Activated CD4-positive, alpha-beta T cell treated with anti-CD3 and anti-CD28 coated beads for 24 hours (primary cell): Measurements from ENCODE around the gene MED19.
A peak's percentile ranks its signal among the peaks of the same experiment; 100 is the strongest.
"Not testable (repeated sequence)": the region's sequence is repeated elsewhere in the genome, so short reads cannot be mapped to it uniquely, and the experiment has no call there.

Source experiments
- DNase-seq, 2 donors: peaks; one replicate each; pipeline ENCODE4 v3.0.0-alpha.2; 2020; ENCODE audit warnings: low read depth in 2 of 2

The MED19 gene, protein sequence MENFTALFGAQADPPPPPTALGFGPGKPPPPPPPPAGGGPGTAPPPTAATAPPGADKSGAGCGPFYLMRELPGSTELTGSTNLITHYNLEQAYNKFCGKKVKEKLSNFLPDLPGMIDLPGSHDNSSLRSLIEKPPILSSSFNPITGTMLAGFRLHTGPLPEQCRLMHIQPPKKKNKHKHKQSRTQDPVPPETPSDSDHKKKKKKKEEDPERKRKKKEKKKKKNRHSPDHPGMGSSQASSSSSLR

DNA sequence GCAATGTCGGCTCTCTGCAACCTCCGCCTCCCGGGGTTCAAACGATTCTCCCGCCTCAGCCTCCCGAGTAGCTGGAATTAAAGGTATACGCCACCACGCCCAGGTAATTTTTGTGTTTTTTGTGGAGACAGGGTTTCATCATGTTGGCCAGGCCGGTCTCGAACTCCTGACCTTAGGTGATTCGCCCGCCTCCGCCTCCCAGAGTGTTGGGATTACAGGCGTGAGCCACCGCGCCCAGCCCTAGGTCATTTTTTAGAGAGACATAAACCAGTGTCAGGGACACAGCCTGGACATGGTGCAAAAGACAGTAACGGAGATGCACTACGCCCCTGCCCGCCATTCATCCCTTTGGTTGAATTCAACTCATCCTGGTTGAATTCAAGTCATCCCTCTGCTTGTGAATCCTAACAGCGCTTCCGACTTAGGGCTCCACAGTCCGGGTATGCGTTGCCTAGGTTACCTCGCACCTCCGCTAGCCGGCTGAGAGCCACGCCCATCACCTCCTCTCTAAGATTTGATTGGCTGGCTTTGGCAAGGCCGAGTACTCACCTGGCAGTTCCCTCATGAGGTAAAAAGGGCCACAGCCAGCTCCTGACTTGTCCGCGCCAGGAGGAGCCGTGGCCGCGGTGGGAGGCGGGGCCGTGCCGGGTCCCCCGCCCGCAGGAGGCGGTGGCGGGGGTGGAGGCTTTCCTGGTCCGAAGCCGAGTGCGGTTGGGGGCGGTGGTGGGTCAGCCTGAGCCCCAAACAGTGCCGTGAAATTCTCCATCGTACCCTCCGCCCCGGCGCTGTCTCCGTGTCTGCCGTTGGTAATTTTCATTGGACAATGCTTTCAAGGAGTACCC, at the start of gene MED19:
MED19 (minus strand) TSS at position 802 of the 842 bp plus-strand sequence; CDS start at position 766, 36 bp downstream.
- DNase-seq, result peak; percentile 46 to 56

DNA sequence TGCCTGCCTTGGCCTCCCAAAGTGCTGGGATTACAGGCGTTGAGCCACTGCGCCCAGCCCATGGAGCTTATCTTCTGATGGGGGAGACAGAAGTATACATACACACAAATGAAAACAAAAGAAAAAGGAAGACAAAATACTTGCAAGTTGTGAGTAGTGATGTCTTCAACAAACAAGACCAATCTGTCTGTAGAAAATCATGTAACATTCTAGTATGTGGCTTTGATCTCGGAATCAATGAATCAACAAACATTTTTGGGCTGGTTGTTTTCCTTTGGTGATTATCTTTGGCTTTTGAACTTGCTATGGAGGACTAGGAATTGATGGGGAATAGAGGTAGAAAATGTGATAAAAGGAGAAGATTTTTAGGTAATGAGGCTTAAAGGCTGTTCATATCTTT, 46.2 kb upstream of the MED19 start:
- no peak for DNase-seq

DNA sequence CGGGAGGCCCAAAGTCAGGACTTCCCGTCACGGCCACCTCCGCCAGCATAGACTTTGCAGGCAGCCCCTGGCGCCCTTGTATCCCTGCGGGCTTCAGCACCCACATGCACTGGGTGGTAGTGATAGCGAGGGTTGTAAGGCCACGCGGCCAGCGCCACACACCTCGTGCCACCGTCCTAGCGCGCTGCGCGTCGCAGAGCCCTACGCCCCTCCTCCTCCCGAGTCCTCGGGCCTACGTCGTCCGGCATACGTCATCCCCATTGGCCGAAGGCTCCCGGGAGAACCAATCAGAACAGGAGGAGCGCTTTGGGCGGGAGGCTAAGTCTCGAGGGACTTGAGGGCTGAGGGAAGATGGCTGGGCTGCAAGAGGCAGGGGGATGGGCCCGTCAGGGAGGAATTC, 40.9 kb upstream of the MED19 start:
- DNase-seq, result no peak

DNA sequence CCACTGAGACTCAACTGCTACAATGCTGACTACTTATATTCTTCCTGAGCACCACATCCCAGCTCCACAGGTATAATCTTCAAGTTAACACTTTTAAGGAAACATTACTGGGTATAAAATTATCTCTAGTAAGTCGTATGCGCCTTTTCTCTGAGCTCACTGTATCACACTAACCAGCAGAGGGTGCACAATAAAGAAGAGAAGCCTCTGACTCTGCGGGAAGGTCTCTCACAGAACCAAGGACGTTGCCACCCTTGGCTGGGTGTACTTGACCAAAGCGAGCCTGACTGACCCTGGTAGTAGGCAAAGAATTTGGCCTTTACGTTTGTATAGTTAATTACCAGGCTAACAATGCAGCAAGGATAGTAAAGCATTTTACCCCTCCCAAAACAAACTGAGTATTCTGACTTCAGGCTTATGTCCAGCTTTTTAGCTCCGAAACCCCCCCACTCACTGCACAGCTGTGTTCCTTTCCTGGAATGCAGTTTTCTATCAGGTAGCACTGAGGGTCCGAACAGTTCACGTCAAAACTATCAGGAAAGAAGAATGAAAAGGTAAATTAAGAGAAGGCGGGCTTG, 39.8 kb upstream of the MED19 start, which contains the start of gene BTBD18:
BTBD18 (minus strand) TSS at position 144 of the 578 bp plus-strand sequence. CDS start 631 bp downstream, outside the sequence.
- no peak for DNase-seq

DNA sequence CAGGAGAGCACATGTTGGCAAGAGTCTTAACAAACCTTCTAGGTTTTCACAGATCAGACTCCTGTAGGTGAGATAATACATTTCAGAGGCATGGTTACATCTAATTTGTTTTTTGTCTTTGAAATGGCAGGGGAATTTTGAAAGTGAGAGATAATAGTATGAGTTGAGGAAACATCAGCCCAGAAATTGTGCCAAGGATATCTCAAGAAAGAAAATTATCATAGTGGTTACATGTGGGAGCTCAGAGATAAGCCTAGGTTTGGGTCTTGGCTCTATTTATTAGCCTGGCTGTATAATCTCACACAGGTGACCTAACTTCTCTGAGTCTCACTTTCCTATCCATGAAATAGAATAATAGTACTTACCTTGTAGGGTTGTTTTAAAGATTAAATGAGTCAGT, 39.2 kb upstream of the MED19 start:
- no peak for DNase-seq

DNA sequence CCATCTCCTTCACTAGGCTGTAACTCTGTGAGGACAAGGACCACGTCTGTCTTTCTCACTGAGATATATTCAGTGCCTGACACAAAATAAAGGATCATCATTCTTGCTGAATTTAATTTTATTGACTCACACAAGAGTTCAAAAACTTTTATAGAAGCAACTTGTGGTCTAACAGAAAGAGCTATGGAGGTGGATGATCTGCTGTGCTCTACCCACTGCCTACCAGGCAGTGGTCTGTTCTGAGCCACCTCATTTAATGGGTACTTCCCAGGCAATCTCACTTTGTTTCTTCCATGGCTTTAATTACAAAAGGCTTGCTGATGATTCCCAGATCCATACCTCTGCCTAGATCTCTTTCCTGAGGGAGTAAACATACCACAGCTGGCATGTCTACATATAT, 34.9 kb upstream of the MED19 start:
- no peak for DNase-seq

DNA sequence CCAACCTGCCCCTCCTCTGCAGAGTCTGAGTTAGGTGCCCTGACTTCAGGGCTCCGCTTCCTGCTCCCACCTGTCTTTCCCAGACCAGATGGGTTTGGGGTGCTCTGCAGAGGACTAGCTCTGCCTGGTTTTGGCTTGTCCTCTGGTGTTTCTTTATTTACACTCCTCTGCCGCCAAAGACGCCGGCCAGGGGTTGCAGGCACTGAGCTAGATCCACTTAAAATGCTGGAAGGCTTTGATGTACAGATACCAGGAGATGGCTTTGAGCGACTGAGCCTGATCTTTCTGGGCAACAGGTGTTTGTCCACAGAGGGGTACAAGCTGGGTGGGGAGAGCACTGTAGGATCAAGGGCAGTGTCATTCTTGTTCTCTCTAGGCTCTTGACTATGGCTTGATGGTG, 33.2 kb upstream of the MED19 start:
- DNase-seq, result no peak

DNA sequence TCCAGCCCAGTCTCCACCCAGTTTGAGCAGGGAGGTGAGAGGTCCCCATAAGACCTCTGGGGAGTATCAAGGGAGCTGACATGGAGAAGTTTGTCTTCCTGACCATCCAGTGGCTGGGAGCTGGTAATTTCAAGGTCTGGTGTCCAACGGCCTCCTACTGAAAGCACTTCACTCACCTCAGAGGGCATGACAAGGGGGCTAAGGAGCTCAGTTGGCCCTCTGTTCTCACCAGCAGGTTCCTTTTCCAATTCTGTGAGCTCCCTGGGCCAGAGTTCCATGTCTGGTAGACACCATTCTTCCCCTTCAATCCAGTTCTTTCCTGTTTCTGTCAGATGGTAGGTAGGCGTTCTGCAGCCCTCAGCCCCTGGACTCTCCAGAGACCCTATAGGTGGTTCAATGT, 32.3 kb upstream of the MED19 start:
- no peak for DNase-seq

DNA sequence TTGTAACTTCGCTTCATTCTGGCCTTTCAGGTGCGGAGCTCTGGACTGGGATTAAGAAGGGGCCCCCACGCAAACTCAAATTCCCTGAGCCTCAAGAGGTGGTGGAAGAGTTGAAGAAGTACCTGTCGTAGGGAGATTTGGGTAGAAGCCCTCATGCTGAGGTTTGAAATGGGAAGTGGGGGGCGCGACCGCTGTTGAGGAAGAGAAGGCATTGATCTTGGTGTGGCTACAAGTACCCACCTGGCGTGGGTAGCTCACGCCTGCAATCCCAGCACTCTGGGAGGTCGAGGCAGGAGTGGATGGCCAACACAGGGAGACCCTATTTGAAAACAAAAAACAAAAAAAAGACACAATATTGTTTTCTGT, 30.1 kb upstream of the MED19 start:
- no peak for DNase-seq

DNA sequence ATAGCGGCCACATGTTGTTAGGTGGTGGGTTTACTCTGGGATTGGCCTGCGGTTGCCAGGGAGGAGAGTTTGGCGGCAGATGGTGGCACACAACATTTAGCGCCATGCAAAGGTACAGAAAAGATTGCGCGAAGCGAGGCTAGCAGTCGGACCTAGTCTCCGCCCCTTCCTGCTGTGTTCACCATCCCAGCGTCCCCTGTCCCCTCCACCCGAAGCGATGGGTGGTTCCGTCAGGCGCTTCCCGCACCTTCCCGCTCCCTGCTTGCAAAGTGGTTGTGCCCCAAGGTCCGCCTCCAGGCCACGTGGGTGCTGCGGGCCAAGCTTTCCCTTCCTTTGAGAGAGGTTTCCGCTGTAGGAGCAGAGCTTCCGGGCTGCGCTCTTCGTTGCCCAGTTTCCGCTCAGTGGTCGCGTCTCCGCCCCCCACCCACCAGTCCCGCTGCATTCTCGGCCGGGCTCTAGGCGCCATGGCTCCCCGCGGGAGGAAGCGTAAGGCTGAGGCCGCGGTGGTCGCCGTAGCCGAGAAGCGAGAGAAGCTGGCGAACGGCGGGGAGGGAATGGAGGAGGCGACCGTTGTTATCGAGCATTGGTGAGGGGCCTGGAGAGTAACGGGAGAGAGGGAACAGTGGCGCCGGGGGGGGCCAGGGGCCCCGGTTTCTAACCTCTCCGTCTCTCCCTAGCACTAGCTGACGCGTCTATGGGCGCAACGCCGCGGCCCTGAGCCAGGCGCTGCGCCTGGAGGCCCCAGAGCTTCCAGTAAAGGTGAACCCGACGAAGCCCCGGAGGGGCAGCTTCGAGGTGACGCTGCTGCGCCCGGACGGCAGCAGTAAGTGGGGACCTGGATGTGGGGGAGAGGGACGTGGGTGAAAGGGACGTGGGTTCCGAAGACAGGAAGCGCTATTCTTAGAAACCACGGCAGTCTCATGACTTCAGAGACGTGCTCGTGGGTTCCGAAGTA, 29.4 kb upstream of the MED19 start, which contains the start of gene SELENOH:
SELENOH (plus strand) TSS at position 360 of the 955 bp plus-strand sequence; CDS start at position 465, 105 bp downstream.
- DNase-seq, result peak; percentile 91 to 93

DNA sequence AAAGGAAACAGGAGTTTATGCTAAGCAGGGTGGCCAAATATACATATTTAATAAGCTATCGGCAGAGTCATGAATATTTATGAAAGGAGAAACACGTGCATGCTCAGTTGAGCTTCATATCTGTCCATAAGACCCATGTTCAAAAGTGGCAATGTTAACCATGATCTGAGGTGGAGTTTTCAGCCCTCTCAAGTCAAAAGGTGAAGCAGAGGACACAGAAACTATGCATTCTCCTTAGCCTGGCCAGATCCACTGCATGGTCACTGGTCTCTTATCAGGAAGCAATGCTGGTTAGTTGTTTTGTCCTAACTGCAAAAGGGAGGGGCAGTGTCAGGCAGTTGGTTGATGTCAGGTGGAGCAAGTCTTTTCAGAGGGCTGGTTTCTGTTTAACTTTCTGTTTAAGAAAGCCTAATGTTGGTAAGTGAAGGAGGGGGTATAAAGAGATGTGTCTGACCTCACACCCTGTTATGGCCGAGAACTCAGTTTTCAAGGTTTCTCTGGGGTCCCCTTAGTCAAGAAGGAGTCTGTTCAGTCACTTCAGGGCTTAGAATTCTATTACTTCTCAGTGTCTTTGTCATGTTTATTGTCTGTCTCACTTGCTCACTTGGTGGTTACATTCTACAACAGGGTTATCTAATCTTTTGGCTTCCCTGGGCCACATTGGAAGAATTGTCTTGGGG, 23.7 kb upstream of the MED19 start:
- DNase-seq, result no peak

DNA sequence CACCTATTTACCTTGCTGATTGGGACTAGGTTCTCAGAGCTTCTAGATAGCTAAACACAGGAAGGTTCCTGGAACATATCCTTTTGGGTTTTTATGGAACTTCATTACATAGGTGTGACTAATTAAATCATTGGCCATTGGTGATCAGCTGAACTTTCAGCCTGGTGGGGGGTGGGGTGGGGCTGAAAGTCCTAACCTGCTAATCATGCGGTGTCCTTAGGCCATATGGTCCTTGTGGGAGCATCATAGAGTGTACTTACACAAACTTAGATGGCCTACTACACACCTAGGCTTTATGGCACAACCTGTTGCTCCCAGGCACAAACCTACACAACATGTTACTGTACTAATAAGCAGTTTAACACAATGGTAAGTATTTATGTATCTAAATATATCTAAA, 20.6 kb upstream of the MED19 start:
- DNase-seq, result no peak

DNA sequence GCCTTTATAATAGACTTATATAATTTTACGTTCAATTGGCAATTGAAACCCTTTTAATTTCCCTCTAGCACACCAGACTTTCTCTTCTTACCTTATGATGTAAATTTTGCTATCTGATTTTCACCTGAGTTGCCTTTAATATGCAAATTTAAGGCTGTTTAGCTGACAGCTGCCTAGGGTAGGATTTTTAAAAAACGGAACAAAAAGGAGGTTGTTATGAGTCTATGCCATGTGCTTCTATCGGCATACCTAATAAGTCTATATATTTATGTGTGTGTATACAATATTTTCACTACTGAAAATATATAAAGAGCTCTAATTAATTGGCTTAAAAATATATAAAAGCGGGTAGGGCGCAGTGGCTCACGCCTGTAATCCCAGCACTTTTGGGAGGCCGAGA, 17.5 kb upstream of the MED19 start:
- DNase-seq, result no peak

DNA sequence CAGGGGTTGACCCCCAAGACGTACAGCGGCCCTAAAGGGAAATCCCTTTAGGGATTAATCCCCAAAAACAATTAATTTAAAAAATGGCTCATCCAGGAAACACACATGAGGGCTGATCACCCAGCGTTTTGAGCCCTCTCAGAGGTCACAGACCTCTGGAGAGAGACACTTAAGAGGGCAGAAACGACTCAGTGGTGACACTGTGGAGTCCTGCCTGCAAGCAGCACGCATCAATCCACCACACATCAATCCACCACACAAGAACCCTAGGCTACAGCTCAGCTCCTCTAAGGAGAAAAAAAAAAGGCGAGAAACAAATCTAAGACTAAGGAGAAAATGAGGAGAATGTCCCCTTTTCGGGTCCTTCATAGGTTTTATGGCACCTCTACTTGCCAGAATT, 16.8 kb upstream of the MED19 start:
- DNase-seq, result no peak

DNA sequence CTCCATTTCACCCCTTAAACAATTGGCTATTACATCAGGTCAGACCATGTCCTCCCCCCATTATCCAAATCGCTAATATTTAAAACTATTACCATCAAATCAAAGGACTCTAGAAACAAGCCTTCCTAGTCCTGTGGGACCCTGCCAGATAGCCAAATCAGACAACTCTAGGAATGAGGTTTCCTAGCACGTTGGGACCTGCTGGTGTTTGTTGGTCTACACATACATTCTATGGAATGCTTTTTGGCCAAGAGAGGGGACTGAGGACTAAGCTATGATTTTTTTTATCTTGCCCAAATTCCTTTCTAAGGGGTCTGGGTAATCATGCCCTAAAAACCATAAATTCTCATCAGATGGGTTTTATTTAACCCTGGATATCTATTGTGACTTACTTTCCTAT, 15.2 kb upstream of the MED19 start:
- no peak for DNase-seq

DNA sequence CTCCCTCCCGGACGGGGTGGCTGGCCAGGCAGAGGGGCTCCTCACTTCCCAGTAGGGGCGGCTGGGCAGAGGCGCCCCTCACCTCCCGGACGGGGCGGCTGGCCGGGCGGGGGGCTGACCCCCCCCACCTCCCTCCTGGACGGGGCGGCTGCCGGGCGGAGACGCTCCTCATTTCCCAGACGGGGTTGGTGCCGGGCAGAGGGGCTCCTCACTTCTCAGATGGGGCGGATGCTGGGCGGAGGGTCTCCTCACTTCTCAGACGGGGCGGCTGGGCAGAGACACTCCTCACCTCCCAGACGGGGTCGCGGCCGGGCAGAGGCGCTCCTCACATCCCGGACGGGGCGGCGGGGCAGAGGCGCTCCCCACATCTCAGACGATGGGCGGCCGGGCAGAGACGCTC, 4.7 kb upstream of the MED19 start:
- not testable (repeated sequence) for DNase-seq

DNA sequence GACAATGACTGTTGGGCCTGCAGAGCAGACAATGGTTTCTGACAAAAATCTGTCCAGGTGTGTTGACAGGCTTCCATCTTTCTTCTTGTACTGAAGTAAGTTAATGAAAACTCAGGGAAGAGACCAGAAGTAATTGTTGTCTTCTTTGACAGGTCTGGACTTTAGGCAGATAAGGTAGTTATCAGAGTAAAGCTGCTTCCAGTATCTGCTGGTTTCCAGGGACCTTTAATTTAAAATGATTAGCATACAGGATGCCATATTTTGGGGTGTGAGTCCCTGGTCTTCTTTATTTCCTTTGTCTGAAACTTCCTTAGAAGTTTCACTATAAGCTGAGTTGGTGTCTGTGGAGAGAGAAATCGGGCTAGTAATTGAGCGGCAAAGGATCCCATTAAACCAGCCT, 1.8 kb upstream of the MED19 start:
- DNase-seq, result no peak

DNA sequence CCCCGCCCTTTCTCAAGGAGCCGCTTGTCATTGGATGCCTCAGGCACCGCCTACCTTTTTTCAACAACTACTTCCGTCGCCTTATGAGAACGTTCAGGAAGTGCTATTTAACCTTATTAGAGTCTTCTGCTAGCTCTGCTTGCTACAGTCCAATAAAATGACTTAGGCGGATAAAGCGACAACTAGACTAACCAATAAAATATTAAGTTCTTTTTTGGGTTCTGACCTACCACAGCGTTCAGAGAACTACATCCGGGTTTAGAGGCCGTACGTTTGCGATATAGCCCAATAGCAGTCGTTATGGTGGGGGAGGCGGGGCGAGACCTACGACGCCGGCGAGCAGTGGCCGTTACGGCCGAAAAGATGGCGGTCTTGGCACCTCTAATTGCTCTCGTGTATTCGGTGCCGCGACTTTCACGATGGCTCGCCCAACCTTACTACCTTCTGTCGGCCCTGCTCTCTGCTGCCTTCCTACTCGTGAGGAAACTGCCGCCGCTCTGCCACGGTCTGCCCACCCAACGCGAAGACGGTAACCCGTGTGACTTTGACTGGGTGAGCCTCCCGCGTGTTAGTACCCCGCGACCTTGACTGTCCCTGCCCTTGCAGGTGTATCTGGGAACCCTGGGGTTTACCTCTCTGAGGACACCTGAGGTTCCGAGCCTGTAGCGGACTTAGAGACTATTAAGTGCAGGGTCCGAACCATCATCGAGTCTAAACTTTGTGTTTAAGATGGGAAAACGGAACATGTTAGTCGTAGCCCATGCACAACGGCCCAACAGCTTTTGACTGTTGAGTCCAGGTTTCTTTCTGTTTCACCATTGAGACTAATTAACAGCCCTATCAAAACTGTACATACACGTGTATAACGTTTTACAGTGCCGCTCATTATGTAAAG, 488 bp upstream of the MED19 start, which contains the start of gene TMX2:
TMX2 (plus strand) TSS at position 338 of the 895 bp plus-strand sequence; CDS start at position 364, 26 bp downstream.
- DNase-seq, result peak; percentile 85

DNA sequence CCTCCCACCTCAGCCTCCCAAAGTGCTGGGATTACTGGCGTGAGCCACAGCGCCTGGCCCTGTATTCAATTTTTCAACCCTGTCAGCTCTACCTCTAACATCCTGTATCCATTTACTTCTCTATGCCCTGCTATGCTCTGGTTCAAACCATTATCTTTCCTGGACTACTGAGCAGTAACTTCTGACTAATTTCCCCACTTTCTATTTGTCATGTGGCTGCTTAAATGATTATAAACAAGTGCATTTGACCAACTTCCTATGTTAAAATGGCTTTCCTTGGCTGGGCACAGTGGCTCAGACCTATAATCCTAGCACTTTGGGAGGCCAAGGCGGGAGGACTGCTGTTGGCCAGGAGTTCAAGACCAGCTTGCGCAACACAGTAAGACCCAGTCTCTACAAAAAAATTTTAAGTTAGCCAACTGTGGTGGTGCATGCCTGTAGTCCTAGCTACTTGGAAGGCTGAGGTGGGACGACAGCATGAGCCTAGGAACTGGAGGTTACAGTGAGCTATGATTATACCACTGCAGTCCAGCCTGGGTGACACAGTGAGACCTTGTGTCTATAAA, 2.1 kb downstream of the MED19 start:
- DNase-seq, result no peak
